HG03196 (cell line): ENCODE measurements around the gene MIOX.

Experiments
- ATAC-seq: cut with Tn5 transposase; IDR thresholded peaks from one replicate; pipeline ENCODE4 v1.9.1; 2021; ENCODE audit not compliant: unreplicated experiment

Gene MIOX

DNA sequence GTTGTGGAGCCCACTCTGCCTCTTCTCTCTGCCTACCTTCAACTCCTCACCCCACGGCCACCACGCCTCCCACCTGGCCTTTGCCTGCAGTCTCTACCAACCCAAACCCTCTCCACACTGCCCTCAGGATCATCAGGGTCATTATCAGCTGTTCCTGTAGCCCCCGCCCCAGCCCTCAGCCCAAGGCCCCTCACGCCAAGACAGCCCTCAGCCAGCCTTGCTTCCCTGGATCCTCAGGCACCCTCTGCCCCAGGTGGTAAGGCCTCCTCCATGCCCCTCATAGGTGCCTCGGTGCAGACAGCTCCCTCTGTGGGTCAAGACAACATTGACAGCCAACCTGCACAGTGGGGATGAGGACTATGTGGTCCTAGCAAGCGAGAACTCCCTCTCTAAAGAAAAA is 13.6 kb upstream of the MIOX start:
- no peak for ATAC-seq

GRCh38 chr22:50473855-50474671 is 12.6 kb upstream of the MIOX start:
- ATAC-seq: no peak

DNA sequence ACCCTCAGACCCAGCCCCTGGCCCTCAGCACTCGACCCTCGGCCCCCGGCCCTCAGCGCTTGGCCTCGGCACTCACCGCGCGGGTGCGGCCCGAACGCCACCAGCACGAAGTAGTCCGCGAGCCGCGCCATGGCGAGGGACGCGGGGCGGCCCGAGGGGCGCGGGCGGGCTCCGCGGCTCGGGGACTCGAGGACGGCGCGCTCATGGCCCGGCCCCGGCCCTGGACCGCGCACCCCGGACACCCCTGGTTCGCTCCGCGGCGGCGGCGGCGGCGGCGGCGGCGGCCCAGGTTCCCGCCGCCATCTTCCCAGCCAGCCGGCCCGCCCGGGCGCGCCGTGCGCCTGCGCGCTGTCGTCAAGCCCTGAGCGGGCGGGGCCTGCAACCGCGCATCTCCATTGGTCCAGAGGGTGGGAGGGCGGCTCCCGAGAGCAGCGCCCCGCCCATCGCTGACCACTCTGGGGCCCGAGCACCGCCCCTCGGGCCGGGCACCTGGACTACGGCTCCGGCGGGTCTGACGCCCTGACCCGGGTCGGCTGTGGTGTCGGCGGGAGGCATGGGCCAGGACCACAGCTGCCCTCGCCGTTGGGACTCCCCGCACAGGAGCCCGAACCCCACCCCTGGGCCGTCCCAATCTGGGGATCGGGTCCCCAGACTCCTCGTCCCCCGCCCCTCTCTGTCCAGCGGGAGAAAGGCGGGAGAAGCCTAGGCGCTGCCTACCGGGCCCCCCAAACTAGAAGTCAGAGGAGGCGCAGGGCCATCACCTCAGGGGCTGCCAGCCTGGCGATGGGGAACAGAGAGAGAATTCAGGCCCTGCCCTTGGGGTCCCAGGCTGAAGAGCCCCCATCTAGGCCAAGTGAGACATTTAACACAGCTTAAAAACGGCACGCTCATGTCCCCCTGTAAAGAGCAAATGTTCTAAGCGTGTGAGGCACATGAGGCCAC is 11.7 kb upstream of the MIOX start, which contains the start of gene SBF1:
SBF1 (minus strand) TSS at position 326 of the 942 bp plus-strand sequence; CDS start at position 131, 195 bp downstream.
- ATAC-seq: peak; percentile 62

DNA sequence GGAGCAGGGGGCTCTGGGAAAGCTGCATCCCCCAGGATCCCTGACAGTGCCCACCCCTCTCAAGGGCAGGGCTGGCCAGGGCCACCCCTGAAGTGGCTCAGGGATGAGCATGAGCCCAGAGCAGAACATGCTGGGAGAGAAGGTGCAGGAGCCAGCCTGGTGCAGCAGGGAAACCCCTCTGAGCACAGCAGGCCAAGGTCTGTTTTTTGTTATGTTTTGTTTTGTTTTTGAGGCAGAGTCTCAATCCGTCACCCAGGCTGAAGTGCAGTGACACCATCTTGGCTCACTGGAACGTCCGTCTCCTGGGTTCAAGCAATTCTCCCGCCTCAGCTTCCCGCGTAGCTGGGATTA is 11.0 kb upstream of the MIOX start:
- ATAC-seq: no peak

- no peak for ATAC-seq
Observed at GRCh38 chr22:50476868-50477267, 9.8 kb upstream of the MIOX start.

GRCh38 chr22:50477923-50478322 is 8.7 kb upstream of the MIOX start:
- ATAC-seq: no peak

- ATAC-seq: no peak
Observed at GRCh38 chr22:50479721-50480120, 6.9 kb upstream of the MIOX start.

- no peak for ATAC-seq
Observed at GRCh38 chr22:50481045-50481439, 5.6 kb upstream of the MIOX start.

- no peak for ATAC-seq
Observed at GRCh38 chr22:50481440-50482106, 5.1 kb upstream of the MIOX start, which contains the start of gene ADM2. Gene ADM2, plus strand, starts transcription at chr22:50481543. Its CDS starts 305 bp downstream, at chr22:50481848.

- ATAC-seq: no peak
Observed at GRCh38 chr22:50482107-50483074, 4.3 kb upstream of the MIOX start.

DNA sequence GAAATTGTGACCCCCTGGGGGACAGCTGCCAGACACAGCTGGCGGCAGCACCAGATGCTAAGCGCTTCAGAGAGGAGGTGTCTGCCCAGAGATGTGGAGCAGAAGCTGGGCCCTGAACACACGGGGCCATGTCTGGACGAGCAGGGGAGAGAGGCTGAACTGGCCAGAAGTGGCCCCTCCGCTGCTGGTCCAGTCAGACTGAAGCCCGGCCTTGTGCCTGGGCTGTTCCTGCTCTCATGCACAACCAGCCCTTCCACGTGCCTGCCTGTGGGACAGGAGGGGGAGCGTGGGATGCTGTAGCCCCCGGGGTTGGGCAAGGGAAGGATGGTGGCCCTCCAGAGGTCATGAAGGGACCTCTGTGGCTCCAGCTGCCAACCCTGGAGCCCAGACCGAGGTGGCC is 3.6 kb upstream of the MIOX start:
- ATAC-seq: no peak

GRCh38 chr22:50483556-50483955 is 3.1 kb upstream of the MIOX start:
- ATAC-seq: no peak

DNA sequence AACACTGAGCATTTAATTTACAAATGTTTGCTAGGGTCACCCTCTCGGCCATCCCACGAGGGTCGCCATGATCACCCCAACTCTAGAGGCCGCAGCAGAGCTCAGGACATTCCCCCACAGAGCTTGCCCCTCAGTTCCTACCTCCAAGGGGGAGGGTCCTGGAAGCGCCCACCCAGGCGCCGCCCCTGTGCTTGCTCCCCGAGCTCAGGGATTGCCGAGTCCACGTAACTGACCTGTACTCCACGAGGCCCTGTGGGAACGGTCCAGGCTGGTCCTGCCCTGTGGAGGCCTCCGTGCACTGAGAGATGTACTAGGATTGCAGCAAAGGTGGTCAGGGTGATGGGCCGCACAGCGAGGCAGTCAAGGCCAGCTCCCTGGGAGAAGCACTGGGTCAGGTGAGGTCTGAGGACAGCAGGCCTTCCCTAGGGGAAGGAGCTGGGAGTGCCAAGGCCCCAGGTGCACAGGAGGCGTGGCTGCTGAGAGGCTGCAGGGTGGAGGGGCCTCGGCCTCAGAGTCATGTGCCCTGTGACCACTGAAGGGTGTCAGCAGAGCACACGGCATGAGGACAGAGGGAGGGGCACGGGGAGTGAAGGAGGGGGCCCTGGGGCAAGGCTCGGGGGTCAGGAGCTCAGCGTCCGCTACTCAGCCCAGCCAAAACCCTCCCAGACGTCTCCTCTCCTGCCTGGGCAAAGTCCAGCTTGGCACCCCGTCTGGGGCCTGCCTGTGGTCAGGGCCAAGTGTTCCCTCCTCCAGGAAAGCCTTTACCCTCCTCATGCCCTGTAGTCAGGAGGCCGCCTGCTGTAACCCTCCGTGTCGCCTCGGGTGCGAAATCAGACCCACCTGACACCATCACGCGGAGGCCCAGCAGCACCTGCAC is 2.4 kb upstream of the MIOX start:
- ATAC-seq: no peak

DNA sequence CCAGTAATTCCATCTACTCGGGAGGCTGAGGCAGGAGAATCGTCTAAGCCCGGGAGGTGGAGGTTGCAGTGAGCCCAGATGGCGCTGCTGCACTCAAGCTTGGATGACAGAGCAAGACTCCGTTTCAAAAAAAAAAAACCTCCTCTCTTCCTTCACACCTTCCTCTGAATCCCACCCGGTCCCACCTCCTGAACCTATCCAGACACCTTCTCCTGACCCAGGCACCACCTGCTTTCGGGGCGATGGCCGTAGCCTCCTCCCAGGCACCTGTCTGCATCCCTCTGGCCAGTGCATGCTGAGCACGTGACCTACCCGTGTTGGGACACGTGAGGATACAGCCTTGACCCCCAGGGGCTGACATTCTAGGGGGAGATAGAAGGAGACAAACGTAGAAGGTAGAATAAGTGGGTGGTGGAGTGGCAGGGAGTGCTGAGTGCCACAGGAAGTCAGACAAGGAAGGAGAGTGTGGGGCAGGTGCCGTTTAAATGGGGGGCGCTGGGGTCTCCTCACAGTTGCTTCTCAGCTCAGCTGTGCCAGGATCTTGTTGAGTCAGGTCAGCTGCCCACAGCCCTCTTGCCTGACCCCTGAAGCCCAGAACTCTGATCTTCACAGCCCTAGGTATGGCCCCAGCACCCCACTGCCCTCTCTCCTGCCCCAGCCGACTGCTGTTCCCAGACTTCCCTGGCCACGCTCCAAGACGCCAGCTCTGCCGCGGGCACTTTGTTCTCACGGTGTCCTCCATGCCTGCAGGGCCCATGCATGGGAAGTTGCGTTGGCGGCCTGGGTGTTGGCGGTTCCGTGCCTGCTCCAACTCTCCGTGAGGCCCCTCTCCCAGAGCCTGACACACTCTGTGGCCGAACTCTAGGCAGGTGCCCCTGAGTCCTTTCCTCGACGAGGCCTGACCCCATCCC is 1.2 kb upstream of the MIOX start:
- ATAC-seq: no peak

- ATAC-seq: no peak
Observed at GRCh38 chr22:50487290-50488005, 789 bp downstream of the MIOX start.

GRCh38 chr22:50488006-50488677 is 1.5 kb downstream of the MIOX start:
- no peak for ATAC-seq

GRCh38 chr22:50488886-50489285 is 2.2 kb downstream of the MIOX start:
- no peak for ATAC-seq
